GM23338 (cell line): Measurements from ENCODE around the gene KIAA0040.

Source experiments
- CREB1 ChIP-seq: fragments of 250-450 bp; sonication (Bioruptor Pico); IDR thresholded peaks from 2 replicates; pipeline ENCODE4 v1.5.0; 2020; ENCODE audit warnings: low read depth, mild to moderate bottlenecking, moderate library complexity
- ETS1 ChIP-seq: IDR thresholded peaks from 2 replicates; pipeline ENCODE4 v1.6.1; 2016; ENCODE audit warnings: antibody characterized with exemption
- EZH2 ChIP-seq: fragments of 200-600 bp; sonication (generic); IDR thresholded peaks from one replicate; pipeline ENCODE4 v1.8.0; 2017; ENCODE audit warnings: antibody characterized with exemption, mild to moderate bottlenecking, low read depth; ENCODE audit not compliant: unreplicated experiment
- EZH2phosphoT487 ChIP-seq: fragments of 200-600 bp; sonication (generic); IDR thresholded peaks from one replicate; pipeline ENCODE4 v1.8.1; 2018; ENCODE audit warnings: antibody characterized with exemption; ENCODE audit not compliant: unreplicated experiment
- JUNB ChIP-seq: IDR thresholded peaks from one replicate; pipeline ENCODE4 v1.6.1; 2016; ENCODE audit warnings: antibody characterized with exemption; ENCODE audit not compliant: unreplicated experiment
- NANOG ChIP-seq: IDR thresholded peaks from 2 replicates; pipeline ENCODE4 v1.6.1; 2016; ENCODE audit warnings: antibody characterized with exemption, borderline replicate concordance
- POLR2AphosphoS5 ChIP-seq: IDR thresholded peaks from 2 replicates; pipeline ENCODE4 v1.6.1; 2016; ENCODE audit warnings: antibody characterized with exemption, low read depth
- STAT1 ChIP-seq: IDR thresholded peaks from one replicate; pipeline ENCODE4 v1.6.1; 2016; ENCODE audit warnings: antibody characterized with exemption; ENCODE audit not compliant: unreplicated experiment
- ZNF331 ChIP-seq: fragments of 250-450 bp; sonication (Bioruptor Pico); IDR thresholded peaks from 2 replicates; pipeline ENCODE4 v1.5.0; 2020; ENCODE audit warnings: low read depth, mild to moderate bottlenecking, moderate library complexity
- TF ChIP-seq, protein P1 (sequence below), 2 experiments: fragments of 200-600 bp in 1 of 2; sonication (generic) in 1 of 2; conservative IDR thresholded peaks; 2 replicates each; pipeline versions ENCODE4 v1.5.1 to v1.6.1; 2016 to 2017; ENCODE audit warnings: antibody characterized with exemption in 2 of 2, low read depth in 2 of 2, mild to moderate bottlenecking in 2 of 2, moderate library complexity in 1 of 2
- TF ChIP-seq, protein P2 (sequence below): IDR thresholded peaks from one replicate; pipeline ENCODE4 v1.6.1; 2018; ENCODE audit warnings: antibody characterized with exemption; ENCODE audit not compliant: unreplicated experiment

DNA sequence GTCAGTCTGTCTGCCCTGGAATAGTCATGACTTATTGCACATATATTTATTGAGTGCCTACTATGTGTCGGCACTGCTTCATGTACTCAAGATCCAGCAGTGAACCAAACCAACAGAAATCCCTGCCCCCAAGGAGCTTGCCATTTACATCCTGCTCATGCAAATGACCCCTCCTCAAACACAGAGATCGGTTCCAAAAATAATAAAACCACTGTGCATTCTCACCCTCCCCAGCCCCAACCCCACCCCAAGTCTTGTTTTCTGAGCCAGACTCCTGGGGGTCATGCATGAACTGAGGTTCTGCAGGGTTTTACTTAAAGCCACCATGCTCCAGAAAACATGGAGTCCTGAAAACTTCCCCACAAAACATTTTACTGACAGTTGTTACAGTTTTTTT is 61.9 kb downstream of the KIAA0040 start:
- TF ChIP-seq EZH2phosphoT487 (no peak), ETS1 (no peak), JUNB (no peak), POLR2AphosphoS5 (no peak), EZH2 (no peak), NANOG (no peak), ZNF331 (no peak), CREB1 (CRISPR knock-in tag) (no peak), STAT1 (no peak)
- TF ChIP-seq, protein P1, sequence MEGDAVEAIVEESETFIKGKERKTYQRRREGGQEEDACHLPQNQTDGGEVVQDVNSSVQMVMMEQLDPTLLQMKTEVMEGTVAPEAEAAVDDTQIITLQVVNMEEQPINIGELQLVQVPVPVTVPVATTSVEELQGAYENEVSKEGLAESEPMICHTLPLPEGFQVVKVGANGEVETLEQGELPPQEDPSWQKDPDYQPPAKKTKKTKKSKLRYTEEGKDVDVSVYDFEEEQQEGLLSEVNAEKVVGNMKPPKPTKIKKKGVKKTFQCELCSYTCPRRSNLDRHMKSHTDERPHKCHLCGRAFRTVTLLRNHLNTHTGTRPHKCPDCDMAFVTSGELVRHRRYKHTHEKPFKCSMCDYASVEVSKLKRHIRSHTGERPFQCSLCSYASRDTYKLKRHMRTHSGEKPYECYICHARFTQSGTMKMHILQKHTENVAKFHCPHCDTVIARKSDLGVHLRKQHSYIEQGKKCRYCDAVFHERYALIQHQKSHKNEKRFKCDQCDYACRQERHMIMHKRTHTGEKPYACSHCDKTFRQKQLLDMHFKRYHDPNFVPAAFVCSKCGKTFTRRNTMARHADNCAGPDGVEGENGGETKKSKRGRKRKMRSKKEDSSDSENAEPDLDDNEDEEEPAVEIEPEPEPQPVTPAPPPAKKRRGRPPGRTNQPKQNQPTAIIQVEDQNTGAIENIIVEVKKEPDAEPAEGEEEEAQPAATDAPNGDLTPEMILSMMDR (conservative IDR thresholded peaks at IDR 0.05; ENCODE audit: low read depth in 2 of 2), result no peak
- TF ChIP-seq, protein P2, sequence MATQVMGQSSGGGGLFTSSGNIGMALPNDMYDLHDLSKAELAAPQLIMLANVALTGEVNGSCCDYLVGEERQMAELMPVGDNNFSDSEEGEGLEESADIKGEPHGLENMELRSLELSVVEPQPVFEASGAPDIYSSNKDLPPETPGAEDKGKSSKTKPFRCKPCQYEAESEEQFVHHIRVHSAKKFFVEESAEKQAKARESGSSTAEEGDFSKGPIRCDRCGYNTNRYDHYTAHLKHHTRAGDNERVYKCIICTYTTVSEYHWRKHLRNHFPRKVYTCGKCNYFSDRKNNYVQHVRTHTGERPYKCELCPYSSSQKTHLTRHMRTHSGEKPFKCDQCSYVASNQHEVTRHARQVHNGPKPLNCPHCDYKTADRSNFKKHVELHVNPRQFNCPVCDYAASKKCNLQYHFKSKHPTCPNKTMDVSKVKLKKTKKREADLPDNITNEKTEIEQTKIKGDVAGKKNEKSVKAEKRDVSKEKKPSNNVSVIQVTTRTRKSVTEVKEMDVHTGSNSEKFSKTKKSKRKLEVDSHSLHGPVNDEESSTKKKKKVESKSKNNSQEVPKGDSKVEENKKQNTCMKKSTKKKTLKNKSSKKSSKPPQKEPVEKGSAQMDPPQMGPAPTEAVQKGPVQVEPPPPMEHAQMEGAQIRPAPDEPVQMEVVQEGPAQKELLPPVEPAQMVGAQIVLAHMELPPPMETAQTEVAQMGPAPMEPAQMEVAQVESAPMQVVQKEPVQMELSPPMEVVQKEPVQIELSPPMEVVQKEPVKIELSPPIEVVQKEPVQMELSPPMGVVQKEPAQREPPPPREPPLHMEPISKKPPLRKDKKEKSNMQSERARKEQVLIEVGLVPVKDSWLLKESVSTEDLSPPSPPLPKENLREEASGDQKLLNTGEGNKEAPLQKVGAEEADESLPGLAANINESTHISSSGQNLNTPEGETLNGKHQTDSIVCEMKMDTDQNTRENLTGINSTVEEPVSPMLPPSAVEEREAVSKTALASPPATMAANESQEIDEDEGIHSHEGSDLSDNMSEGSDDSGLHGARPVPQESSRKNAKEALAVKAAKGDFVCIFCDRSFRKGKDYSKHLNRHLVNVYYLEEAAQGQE, result no peak
